Prostate gland (tissue), 2 donors: ENCODE measurements around the gene CCDC157. TPM values are rescaled to one million over a fixed set of nuclear protein-coding genes. Genes with fewer than 3 reads are reported as not detected.

Experiments used
- DNase-seq: peaks from one replicate; pipeline ENCODE4 v3.0.0-alpha.2; 2019; ENCODE audit warnings: low spot score
- H3K27ac ChIP-seq, 2 donors: fragments of 200-600 bp; sonication (generic); 2 replicates each; pipeline ENCODE4 v1.5.1; 2017 to 2019
- H3K27me3 ChIP-seq: fragments of 200-600 bp; sonication (generic); replicated peaks from 2 replicates; pipeline ENCODE4 v1.5.1; 2019; ENCODE audit not compliant: insufficient read depth
- H3K36me3 ChIP-seq, 2 donors: fragments of 200-600 bp; sonication (generic); 1 replicate in 1 of 2; 2 replicates in 1 of 2; pipeline versions ENCODE4 v1.5.1 to v1.8.1; 2017 to 2019
- H3K4me1 ChIP-seq: fragments of 200-600 bp; sonication (generic); replicated peaks from 2 replicates; pipeline ENCODE4 v1.5.1; 2019
- H3K4me3 ChIP-seq, 2 donors: fragments of 200-600 bp; sonication (generic); 2 replicates each; pipeline ENCODE4 v1.5.1; 2017 to 2019
- H3K9me3 ChIP-seq: fragments of 200-600 bp; sonication (generic); 2 replicates; pipeline ENCODE4 v1.5.1; 2017
- CTCF ChIP-seq, 4 experiments: fragments of 200-600 bp in 2 of 4; fragments of 450-650 bp in 2 of 4; sonication (generic) in 2 of 4; IDR thresholded peaks; 1 replicate in 3 of 4; 2 replicates in 1 of 4; pipeline ENCODE4 v1.5.1; 2016 to 2019; ENCODE audit warnings: antibody characterized with exemption in 4 of 4, mild to moderate bottlenecking in 2 of 4, moderate library complexity in 2 of 4
- POLR2A ChIP-seq: fragments of 450-650 bp; IDR thresholded peaks from one replicate; pipeline ENCODE4 v1.6.1; 2016; ENCODE audit warnings: antibody characterized with exemption, mild to moderate bottlenecking
- POLR2AphosphoS5 ChIP-seq: sonication (generic); formaldehyde crosslinking; IDR thresholded peaks from one replicate; pipeline ENCODE4 v1.6.1; 2017; ENCODE audit warnings: antibody characterized with exemption
- WGBS: methylation state at CpG from one replicate; pipeline ENCODE4 v1.1.5; 2018; 5-methylcytosine and 5-hydroxymethylcytosine counted together
- intact Hi-C: fragments of 100-400 bp; cut with DNase I; formaldehyde crosslinking; loops from one replicate; pipeline ENCODE4 v1.14.2; 2022
- total RNA-seq, 2 donors: library from RNA; depleted of rRNA; stranded (reverse); fragments of >200 nt; gene quantifications; one replicate each; pipeline ENCODE4 v1.1.0, GENCODE V29; 2016

CCDC157 gene
- 10 to 100 TPM in 1 of 2 donors, 1 to 10 TPM in 1; 3.5 to 28.6 TPM for total RNA-seq

GRCh38 chr22:30356449-30357235 lies at the start of gene CCDC157, which contains the start of gene SF3A1:
Gene CCDC157 (plus strand): TSS chr22:30357007. CDS start chr22:30366001, 8,994 bp downstream.
Gene SF3A1 (minus strand): TSS chr22:30356894. CDS start chr22:30356792, 102 bp downstream.
- peaks cover 10% of the 10 kb centered on the region for H3K4me1 ChIP-seq

GRCh38 chr22:30307041-30307574 lies 49.7 kb upstream of the CCDC157 start:
- WGBS = 43% methylated on average over 4 of the region's 4 CpGs
- TF ChIP-seq POLR2AphosphoS5 (peak; percentile 54), CTCF (IDR thresholded peaks at IDR 0.05) (no peak)
- no peak overlapping the region for H3K4me3 ChIP-seq
- peak overlapping the region; percentile 91 for H3K27ac ChIP-seq
- peaks cover 94% of the 10 kb centered on the region for H3K4me1 ChIP-seq
- no peaks in the 10 kb centered on the region for H3K27me3 ChIP-seq
- H3K9me3 ChIP-seq = no peaks in the 10 kb centered on the region
- intact Hi-C loops = no loop called here
- peak; percentile 73 for DNase-seq
- H3K36me3 ChIP-seq = no peaks in the 10 kb centered on the region

More at GRCh38 chr22:30356449-30357235, at the start of gene CCDC157, which contains the start of gene SF3A1:
- TF ChIP-seq POLR2A (peak; percentile 85), CTCF (IDR thresholded peaks at IDR 0.05) (peak in 2 of 4 experiments; percentile 29), POLR2AphosphoS5 (peak; percentile 92)
- peak within 1 kb of the TSS; percentile 93 for H3K27ac ChIP-seq
- peak; percentile 85 for DNase-seq
- no peaks in the 10 kb centered on the region for H3K27me3 ChIP-seq
- peak within 1 kb of the TSS; percentile 58 to 68 for H3K4me3 ChIP-seq
- peaks cover 0 to 14% of the 10 kb centered on the region in 2 donors for H3K36me3 ChIP-seq
- no peaks in the 10 kb centered on the region for H3K9me3 ChIP-seq
- under 1% methylated on average over 80 of the region's 91 CpGs for WGBS
- intact Hi-C loops = loop anchor here (2.0 kb wide), 2 partner anchors 30 to 68 kb away; partner anchors contain the start of genes CASTOR1 and RNF215

- H3K9me3 ChIP-seq = no peaks in the 10 kb centered on the region
- no peak overlapping the region for H3K4me3 ChIP-seq
- H3K27me3 ChIP-seq = no peaks in the 10 kb centered on the region
- no peak for TF ChIP-seq CTCF (IDR thresholded peaks at IDR 0.05)
- TF ChIP-seq POLR2AphosphoS5 = no peak
- TF ChIP-seq POLR2A = no peak
- peaks cover 85% of the 10 kb centered on the region for H3K4me1 ChIP-seq
- 23% methylated on average over 2 of the region's 2 CpGs for WGBS
- H3K36me3 ChIP-seq = no peaks in the 10 kb centered on the region
- intact Hi-C loops = no loop called here
- peak overlapping the region; percentile 91 for H3K27ac ChIP-seq
- no peak for DNase-seq
Measured at GRCh38 chr22:30308093-30308492, 48.7 kb upstream of the CCDC157 start.

- 65% methylated on average over 5 of the region's 5 CpGs for WGBS
- peak overlapping the region; percentile 91 for H3K27ac ChIP-seq
- intact Hi-C loops = no loop called here
- H3K4me3 ChIP-seq = no peak overlapping the region
- TF ChIP-seq CTCF (IDR thresholded peaks at IDR 0.05) = no peak
- TF ChIP-seq POLR2AphosphoS5 = no peak
- TF ChIP-seq POLR2A = no peak
- H3K4me1 ChIP-seq = peaks cover 79% of the 10 kb centered on the region
- H3K27me3 ChIP-seq = no peaks in the 10 kb centered on the region
- H3K9me3 ChIP-seq = no peaks in the 10 kb centered on the region
- H3K36me3 ChIP-seq = no peaks in the 10 kb centered on the region
- no peak for DNase-seq
Measured at GRCh38 chr22:30308518-30309230, 48.1 kb upstream of the CCDC157 start.
